ENCODE data around the gene BIRC6. TPM values are rescaled to one million over a fixed set of nuclear protein-coding genes. Genes with fewer than 3 reads are reported as not detected.

BIRC6 gene
- total RNA-seq, 2 experiments from 2014 or later, result 81.2 to 125 TPM

- no peak for TF ChIP-seq EZH2phosphoT487 (IDR thresholded peaks at IDR 0.05; ENCODE audit: borderline replicate concordance, low read depth, low read length)
- TF ChIP-seq, protein P1, sequence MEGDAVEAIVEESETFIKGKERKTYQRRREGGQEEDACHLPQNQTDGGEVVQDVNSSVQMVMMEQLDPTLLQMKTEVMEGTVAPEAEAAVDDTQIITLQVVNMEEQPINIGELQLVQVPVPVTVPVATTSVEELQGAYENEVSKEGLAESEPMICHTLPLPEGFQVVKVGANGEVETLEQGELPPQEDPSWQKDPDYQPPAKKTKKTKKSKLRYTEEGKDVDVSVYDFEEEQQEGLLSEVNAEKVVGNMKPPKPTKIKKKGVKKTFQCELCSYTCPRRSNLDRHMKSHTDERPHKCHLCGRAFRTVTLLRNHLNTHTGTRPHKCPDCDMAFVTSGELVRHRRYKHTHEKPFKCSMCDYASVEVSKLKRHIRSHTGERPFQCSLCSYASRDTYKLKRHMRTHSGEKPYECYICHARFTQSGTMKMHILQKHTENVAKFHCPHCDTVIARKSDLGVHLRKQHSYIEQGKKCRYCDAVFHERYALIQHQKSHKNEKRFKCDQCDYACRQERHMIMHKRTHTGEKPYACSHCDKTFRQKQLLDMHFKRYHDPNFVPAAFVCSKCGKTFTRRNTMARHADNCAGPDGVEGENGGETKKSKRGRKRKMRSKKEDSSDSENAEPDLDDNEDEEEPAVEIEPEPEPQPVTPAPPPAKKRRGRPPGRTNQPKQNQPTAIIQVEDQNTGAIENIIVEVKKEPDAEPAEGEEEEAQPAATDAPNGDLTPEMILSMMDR (conservative IDR thresholded peaks at IDR 0.05; ENCODE audit: low read length), result no peak
- CTCF ChIA-PET (ENCODE audit: unreplicated experiment), result no interaction called here
- POLR2A ChIA-PET, result interaction anchor here (0.6 kb wide), 1 partner anchor 36 kb away, joined by 4 read pairs; no protein-coding TSS in a partner anchor
- no peak overlapping the region for H2AFZ ChIP-seq (ENCODE audit: low read length)
- no peak overlapping the region for H3K4me2 ChIP-seq (ENCODE audit: low read length)
- peaks cover 45% of the 10 kb centered on the region for H3K79me2 ChIP-seq (ENCODE audit: insufficient read depth, low read depth, low read length)
- H3K4me1 ChIP-seq (ENCODE audit: insufficient read depth, low read length, poor library complexity, severe bottlenecking), result no peaks in the 10 kb centered on the region
- BruUV-seq (replicated peaks), result no TSS peak
- H3K36me3 ChIP-seq (ENCODE audit: insufficient read depth, low read length), result peaks cover 82% of the 10 kb centered on the region
- no peaks in the 10 kb centered on the region for H4K20me1 ChIP-seq (ENCODE audit: insufficient read depth, low read length)
- intact Hi-C loops (cut with micrococcal nuclease; ENCODE audit: unreplicated experiment), result no loop called here
- no peaks in the 10 kb centered on the region for H3K9me2 ChIP-seq (ENCODE audit: insufficient read depth, low read length)
- DNase-seq (ENCODE audit: low spot score), result no peak
- no peak overlapping the region for H3K4me3 ChIP-seq (ENCODE audit: low read depth, low read length, poor library complexity, severe bottlenecking)
- H3K9me3 ChIP-seq (ENCODE audit: low read length), result no peaks in the 10 kb centered on the region; the same call in 1 of the 2 replicates
- no peak overlapping the region for H3K27ac ChIP-seq (ENCODE audit: low read depth, low read length, poor library complexity, severe bottlenecking)
Observed at GRCh38 chr2:32416519-32416918, 59.7 kb downstream of the BIRC6 start.

GRCh38 chr2:32417659-32418058, 60.8 kb downstream of the BIRC6 start:
- H2AFZ ChIP-seq (ENCODE audit: low read length), result no peak overlapping the region
- peaks cover 57% of the 10 kb centered on the region for H3K79me2 ChIP-seq (ENCODE audit: insufficient read depth, low read depth, low read length)
- no peak overlapping the region for H3K27ac ChIP-seq (ENCODE audit: low read depth, low read length, poor library complexity, severe bottlenecking)
- H3K4me3 ChIP-seq (ENCODE audit: low read depth, low read length, poor library complexity, severe bottlenecking), result no peak overlapping the region
- H3K4me2 ChIP-seq (ENCODE audit: low read length), result no peak overlapping the region
- peaks cover 4% of the 10 kb centered on the region; the same call in 1 of the 2 replicates for H4K20me1 ChIP-seq (ENCODE audit: insufficient read depth, low read length)
- ChIA-PET POLR2A (no interaction called here), CTCF (ENCODE audit: unreplicated experiment) (no interaction called here)
- no peaks in the 10 kb centered on the region; the same call in 1 of the 2 replicates for H3K9me3 ChIP-seq (ENCODE audit: low read length)
- no peak for TF ChIP-seq EZH2phosphoT487 (IDR thresholded peaks at IDR 0.05; ENCODE audit: borderline replicate concordance, low read depth, low read length)
- TF ChIP-seq, protein P1 (conservative IDR thresholded peaks at IDR 0.05; ENCODE audit: low read length), result no peak
- H3K9me2 ChIP-seq (ENCODE audit: insufficient read depth, low read length), result no peaks in the 10 kb centered on the region
- no TSS peak for BruUV-seq (replicated peaks)
- peaks cover 81% of the 10 kb centered on the region for H3K36me3 ChIP-seq (ENCODE audit: insufficient read depth, low read length)
- no peaks in the 10 kb centered on the region for H3K4me1 ChIP-seq (ENCODE audit: insufficient read depth, low read length, poor library complexity, severe bottlenecking)
- intact Hi-C loops (cut with micrococcal nuclease; ENCODE audit: unreplicated experiment), result no loop called here
- DNase-seq (ENCODE audit: low spot score), result no peak

GRCh38 chr2:32418778-32419177, 62.0 kb downstream of the BIRC6 start:
- intact Hi-C loops (cut with micrococcal nuclease; ENCODE audit: unreplicated experiment), result no loop called here
- CTCF ChIA-PET (ENCODE audit: unreplicated experiment), result no interaction called here
- BruUV-seq (replicated peaks), result no TSS peak

More at GRCh38 chr2:32418778-32419177, 62.0 kb downstream of the BIRC6 start:
- Histone ChIP-seq H3K9me2 (ENCODE audit: insufficient read depth, low read length) (no peaks in the 10 kb centered on the region), H3K4me2 (ENCODE audit: low read length) (no peak overlapping the region), H3K27ac (ENCODE audit: low read depth, low read length, poor library complexity, severe bottlenecking) (no peak overlapping the region), H3K4me1 (ENCODE audit: insufficient read depth, low read length, poor library complexity, severe bottlenecking) (no peaks in the 10 kb centered on the region), H3K79me2 (ENCODE audit: insufficient read depth, low read depth, low read length) (peaks cover 68% of the 10 kb centered on the region), H4K20me1 (ENCODE audit: insufficient read depth, low read length) (peaks cover 4% of the 10 kb centered on the region), H2AFZ (ENCODE audit: low read length) (no peak overlapping the region), H3K4me3 (ENCODE audit: low read depth, low read length, poor library complexity, severe bottlenecking) (no peak overlapping the region), H3K36me3 (ENCODE audit: insufficient read depth, low read length) (peaks cover 77% of the 10 kb centered on the region), H3K9me3 (ENCODE audit: low read length) (no peaks in the 10 kb centered on the region; the same call in 1 of the 2 replicates)
- POLR2A ChIA-PET, result interaction anchor here (0.5 to 0.9 kb wide), 6 partner anchors 11 to 308 kb away, joined by 3 to 4 read pairs (median 3); no protein-coding TSS in a partner anchor
- DNase-seq (ENCODE audit: low spot score), result no peak
- no peak for TF ChIP-seq EZH2phosphoT487 (IDR thresholded peaks at IDR 0.05; ENCODE audit: borderline replicate concordance, low read depth, low read length)
- TF ChIP-seq, protein P1 (conservative IDR thresholded peaks at IDR 0.05; ENCODE audit: low read length), result no peak
